Measurements from ENCODE around the gene SLC48A1.
"Not testable (repeated sequence)": the region's sequence is repeated elsewhere in the genome, so short reads cannot be mapped to it uniquely, and the experiment has no call there.

The SLC48A1 gene

DNA sequence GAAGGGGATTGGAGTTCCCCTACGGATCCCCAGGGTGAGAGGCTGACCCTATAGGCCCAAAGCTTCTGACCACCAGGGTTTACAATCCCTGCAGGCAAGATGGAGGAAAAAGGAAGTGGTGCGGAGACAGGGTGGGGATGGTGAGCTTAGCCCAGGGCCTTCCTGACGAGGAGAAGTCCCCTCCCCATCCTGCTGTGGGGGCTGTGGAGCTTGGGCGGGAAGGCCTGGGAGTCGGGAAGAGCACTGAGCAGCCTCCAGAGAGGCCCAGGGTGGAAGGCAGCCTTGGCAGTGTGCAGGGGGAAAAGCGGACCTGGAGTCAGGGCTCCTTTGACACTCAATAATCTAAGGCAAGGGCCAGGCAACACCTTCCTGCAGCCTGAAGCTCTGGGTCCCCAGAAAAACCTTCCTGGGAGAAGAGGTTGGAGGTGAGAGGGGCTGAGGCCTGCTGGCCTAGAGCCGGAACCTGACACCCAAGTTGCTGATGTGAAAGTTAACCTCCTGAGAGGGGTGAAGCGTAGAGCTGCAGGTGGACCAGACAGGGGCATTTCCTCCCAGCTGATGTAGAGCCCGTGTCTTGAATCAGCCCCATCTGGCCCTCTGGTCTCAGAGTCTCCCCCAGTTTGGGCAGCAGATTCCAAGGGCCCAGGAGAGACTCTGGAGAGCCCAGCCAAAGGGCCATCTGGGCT is 40.6 kb downstream of the SLC48A1 start:
- peaks cover 0 to 100% (median 96%) of the 10 kb centered on the region in 4 donors for H3K4me1 ChIP-seq

DNA sequence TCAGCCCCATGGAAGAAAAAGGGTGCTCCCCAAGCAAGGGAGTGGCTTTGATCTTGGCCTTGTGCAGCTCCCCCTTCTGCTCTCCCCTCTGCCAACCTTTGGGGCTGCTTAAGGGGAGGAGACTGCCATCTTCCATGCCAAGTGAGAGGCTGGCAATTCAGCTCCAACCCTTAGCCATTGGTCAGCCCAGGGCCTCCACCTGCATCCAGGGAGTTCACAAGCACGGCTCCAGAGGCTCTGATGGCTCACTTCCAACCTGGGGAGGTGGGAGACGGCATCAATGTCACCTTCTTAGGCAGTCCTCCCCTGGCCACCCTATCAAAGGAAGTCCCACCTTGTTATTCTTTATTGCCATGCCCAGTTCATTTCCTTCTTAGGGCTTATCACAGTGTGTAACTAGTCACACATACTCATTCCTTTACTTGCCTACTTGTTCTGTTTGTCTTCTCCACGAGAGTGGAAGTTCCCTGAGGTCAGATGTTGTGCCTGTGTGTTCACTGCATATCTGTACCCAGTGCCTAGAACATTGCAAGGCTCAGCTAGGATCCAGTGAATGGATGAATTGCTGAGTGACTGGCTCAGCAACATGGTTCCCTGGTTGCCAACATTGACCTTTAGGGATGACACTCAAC is 41.6 kb downstream of the SLC48A1 start:
- H3K4me3 ChIP-seq, result no peak overlapping the region
- peaks cover 0 to 94% (median 86%) of the 10 kb centered on the region in 4 donors for H3K4me1 ChIP-seq
- peak overlapping the region; percentile 91 to 99 for H3K27ac ChIP-seq
- TF ChIP-seq, protein P1, sequence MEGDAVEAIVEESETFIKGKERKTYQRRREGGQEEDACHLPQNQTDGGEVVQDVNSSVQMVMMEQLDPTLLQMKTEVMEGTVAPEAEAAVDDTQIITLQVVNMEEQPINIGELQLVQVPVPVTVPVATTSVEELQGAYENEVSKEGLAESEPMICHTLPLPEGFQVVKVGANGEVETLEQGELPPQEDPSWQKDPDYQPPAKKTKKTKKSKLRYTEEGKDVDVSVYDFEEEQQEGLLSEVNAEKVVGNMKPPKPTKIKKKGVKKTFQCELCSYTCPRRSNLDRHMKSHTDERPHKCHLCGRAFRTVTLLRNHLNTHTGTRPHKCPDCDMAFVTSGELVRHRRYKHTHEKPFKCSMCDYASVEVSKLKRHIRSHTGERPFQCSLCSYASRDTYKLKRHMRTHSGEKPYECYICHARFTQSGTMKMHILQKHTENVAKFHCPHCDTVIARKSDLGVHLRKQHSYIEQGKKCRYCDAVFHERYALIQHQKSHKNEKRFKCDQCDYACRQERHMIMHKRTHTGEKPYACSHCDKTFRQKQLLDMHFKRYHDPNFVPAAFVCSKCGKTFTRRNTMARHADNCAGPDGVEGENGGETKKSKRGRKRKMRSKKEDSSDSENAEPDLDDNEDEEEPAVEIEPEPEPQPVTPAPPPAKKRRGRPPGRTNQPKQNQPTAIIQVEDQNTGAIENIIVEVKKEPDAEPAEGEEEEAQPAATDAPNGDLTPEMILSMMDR (IDR thresholded peaks at IDR 0.05), result no peak
- H3K36me3 ChIP-seq, result no peaks in the 10 kb centered on the region
- intact Hi-C loops (cut with DNase I; ENCODE audit: low total_unique reads), result no loop called here
- no peaks in the 10 kb centered on the region for H3K27me3 ChIP-seq
- no peaks in the 10 kb centered on the region for H3K9me3 ChIP-seq
- DNase-seq, result no peak

More for the DNA sequence above, 40.6 kb downstream of the SLC48A1 start:
- Histone ChIP-seq H3K27ac (peak overlapping the region; percentile 91 to 99), H3K9me3 (no peaks in the 10 kb centered on the region), H3K4me3 (peak overlapping the region; percentile 42 to 56), H3K27me3 (no peaks in the 10 kb centered on the region), H3K36me3 (no peaks in the 10 kb centered on the region)
- no peak for DNase-seq
- TF ChIP-seq, protein P1 (IDR thresholded peaks at IDR 0.05), result no peak
- intact Hi-C loops (cut with DNase I; ENCODE audit: low total_unique reads), result no loop called here

DNA sequence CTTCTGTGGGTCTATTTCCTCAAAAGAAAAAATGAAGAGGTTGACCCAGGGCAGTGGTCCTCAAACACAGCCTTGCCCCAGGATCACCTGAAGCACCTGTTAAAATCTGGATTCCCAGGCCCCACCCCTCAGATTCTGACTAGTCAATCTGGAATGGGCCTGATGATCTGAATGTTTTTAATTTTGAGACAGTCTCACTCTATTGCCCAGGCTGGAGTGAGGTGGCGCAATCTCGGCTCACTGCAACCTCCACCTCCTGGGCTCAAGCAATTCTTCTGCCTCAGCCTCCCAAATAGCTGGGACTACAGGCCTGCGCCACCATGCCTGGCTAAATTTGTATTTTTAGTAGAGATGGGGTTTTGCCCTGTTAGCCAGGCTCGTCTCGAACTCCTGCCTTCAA is 42.4 kb downstream of the SLC48A1 start:
- H3K27me3 ChIP-seq; DNase-seq; H3K4me3 ChIP-seq; intact Hi-C loops (cut with DNase I; ENCODE audit: low total_unique reads); H3K36me3 ChIP-seq; H3K9me3 ChIP-seq: not testable (repeated sequence)
- H3K27ac ChIP-seq, result peak overlapping the region; percentile 91 to 99
- peaks cover 0 to 86% (median 78%) of the 10 kb centered on the region in 4 donors for H3K4me1 ChIP-seq

DNA sequence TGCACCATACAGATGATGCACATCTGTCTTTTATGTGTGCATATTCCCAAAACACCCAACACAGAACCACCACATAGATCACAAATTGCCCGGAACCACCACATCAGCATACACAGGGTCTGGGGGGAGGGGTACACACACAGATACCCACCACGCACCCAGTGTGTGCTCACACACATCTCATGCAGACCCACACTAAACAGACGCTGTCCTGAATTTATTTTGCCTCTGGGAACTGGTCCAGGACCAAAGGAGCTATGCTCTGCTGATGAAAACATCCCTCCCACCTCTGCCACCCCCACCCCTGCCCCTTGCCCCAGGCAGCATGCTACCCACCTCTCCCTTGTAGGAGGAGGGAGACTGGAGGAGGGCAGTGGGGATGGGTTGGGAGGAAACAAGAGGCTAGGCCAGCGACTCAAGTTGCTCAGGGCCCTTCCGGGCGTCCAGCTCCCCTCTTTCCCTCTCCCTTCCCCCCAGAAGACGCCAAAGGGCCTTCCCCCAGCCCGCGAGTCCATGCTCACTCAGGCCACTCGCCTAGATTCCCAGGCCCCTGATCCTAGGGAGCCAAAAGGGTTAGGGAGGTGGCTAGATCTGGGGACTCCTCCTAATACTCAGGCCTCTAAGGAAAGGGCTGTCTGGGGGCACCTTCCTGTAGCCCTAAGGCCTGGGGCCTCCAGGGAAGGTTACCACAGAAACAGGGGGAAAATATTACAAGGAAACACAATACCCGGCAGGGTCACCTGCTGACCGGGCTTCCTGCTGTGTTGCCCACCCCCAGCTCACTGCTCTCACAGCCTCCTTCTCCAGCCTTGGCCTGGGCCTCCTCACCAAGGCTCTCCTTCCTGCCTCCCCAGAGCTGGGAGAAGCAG is 43.6 kb downstream of the SLC48A1 start:
- no peaks in the 10 kb centered on the region for H3K9me3 ChIP-seq
- intact Hi-C loops (cut with DNase I; ENCODE audit: low total_unique reads), result no loop called here
- H3K27me3 ChIP-seq, result no peaks in the 10 kb centered on the region
- TF ChIP-seq, protein P1 (IDR thresholded peaks at IDR 0.05), result no peak
- DNase-seq, result no peak
- peak overlapping the region; percentile 62 to 81 for H3K4me3 ChIP-seq
- peak overlapping the region; percentile 91 to 99 for H3K27ac ChIP-seq
- H3K4me1 ChIP-seq, result peaks cover 1 to 83% (median 76%) of the 10 kb centered on the region in 4 donors
- H3K36me3 ChIP-seq, result no peaks in the 10 kb centered on the region

DNA sequence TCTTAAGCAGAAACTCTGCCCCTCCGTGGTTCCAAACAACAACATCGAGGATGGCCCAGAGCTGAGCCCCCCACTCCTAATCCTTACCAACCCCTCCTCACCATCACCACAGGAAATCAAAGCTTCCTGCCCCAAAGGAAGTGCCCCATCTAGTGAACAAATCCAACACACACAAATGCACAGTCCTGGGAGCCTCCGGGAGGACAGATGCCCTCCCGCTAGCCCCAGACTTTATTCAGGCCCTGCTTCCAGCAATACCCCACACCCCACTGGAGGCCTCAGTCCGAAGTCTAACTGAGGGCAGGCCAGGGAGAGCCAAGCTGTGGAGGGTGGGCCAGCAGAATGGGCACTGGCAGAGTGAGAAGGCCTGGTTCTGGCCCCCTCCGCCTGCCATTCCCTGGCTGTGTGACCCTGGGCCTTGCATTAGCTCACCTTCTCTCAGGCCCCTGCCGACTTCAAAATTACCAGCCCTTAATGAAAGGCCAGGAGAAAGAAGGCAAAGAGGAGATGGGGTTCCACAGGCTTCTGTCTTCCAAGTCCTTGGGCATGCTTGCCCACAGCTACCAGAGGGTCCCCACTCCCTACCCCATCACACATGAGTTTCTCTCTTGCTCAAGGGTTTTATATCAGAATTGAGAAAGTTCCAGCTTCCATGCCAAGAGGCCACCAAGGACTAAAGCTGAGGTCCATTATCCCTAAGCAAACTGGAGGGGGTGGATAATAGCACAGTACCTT is 44.4 kb downstream of the SLC48A1 start:
- TF ChIP-seq, protein P1 (IDR thresholded peaks at IDR 0.05), result peak in 1 of 2 experiments; percentile 32
- Histone ChIP-seq H3K9me3 (no peaks in the 10 kb centered on the region), H3K4me1 (peaks cover 9 to 83% (median 78%) of the 10 kb centered on the region in 4 donors), H3K27me3 (no peaks in the 10 kb centered on the region), H3K36me3 (no peaks in the 10 kb centered on the region), H3K27ac (peak overlapping the region; percentile 91 to 99), H3K4me3 (peak overlapping the region; percentile 62 to 81)
- no peak for DNase-seq
- intact Hi-C loops (cut with DNase I; ENCODE audit: low total_unique reads), result no loop called here
